Mesendoderm (in vitro differentiated cells): ENCODE results near the gene NME5.

Experiments used
- DNase-seq: peaks from one replicate; pipeline ENCODE4 v3.0.0; 2013
- H2AK5ac ChIP-seq: 2 replicates; pipeline ENCODE4 v1.6.1; 2013; ENCODE audit warnings: low read length, inconsistent platforms
- H2BK120ac ChIP-seq: 2 replicates; pipeline ENCODE4 v1.6.1; 2013; ENCODE audit warnings: low read depth, mild to moderate bottlenecking, low read length, moderate library complexity, mixed read lengths
- H2BK15ac ChIP-seq: replicated peaks from 2 replicates; pipeline ENCODE4 v1.6.1; 2013; ENCODE audit warnings: low read depth, mild to moderate bottlenecking, moderate library complexity
- H2BK5ac ChIP-seq: 2 replicates; pipeline ENCODE4 v1.6.1; 2013; ENCODE audit warnings: low read length, inconsistent platforms
- H3K18ac ChIP-seq: 2 replicates; pipeline ENCODE4 v1.6.1; 2013; ENCODE audit warnings: mild to moderate bottlenecking, low read length, mixed read lengths
- H3K23ac ChIP-seq: one replicate; pipeline ENCODE4 v1.6.1; 2013; ENCODE audit warnings: low read length
- H3K27ac ChIP-seq: 2 replicates; pipeline ENCODE4 v1.5.1; 2013; ENCODE audit warnings: low read depth, mild to moderate bottlenecking, inconsistent platforms, low read length, moderate library complexity
- H3K27me3 ChIP-seq: 2 replicates; pipeline ENCODE4 v1.6.1; 2013; ENCODE audit warnings: low read length, control low read depth, mild to moderate bottlenecking, inconsistent platforms; ENCODE audit not compliant: insufficient read depth, poor library complexity
- H3K36me3 ChIP-seq: 2 replicates; pipeline ENCODE4 v1.6.1; 2013; ENCODE audit warnings: low read length, inconsistent platforms; ENCODE audit not compliant: control insufficient read depth, insufficient read depth
- H3K4ac ChIP-seq: one replicate; pipeline ENCODE4 v1.6.1; 2013; ENCODE audit warnings: low read depth, mild to moderate bottlenecking, low read length, moderate library complexity
- H3K4me1 ChIP-seq: 2 replicates; pipeline ENCODE4 v1.6.1; 2013; ENCODE audit warnings: low read depth, low read length, inconsistent platforms; ENCODE audit not compliant: control insufficient read depth
- H3K4me2 ChIP-seq: 2 replicates; pipeline ENCODE4 v1.6.1; 2013; ENCODE audit warnings: low read length
- H3K4me3 ChIP-seq: 2 replicates; pipeline ENCODE4 v1.5.1; 2013; ENCODE audit warnings: mild to moderate bottlenecking, low read length
- H3K56ac ChIP-seq: one replicate; pipeline ENCODE4 v1.6.1; 2013; ENCODE audit warnings: low read length
- H3K79me1 ChIP-seq: 2 replicates; pipeline ENCODE4 v1.6.1; 2013; ENCODE audit warnings: low read length, inconsistent platforms
- H3K79me2 ChIP-seq: 2 replicates; pipeline ENCODE4 v1.6.1; 2013; ENCODE audit warnings: mild to moderate bottlenecking, low read length; ENCODE audit not compliant: control insufficient read depth, insufficient read depth
- H3K9ac ChIP-seq: 2 replicates; pipeline ENCODE4 v1.6.1; 2013; ENCODE audit warnings: low read length, inconsistent platforms
- H4K5ac ChIP-seq: one replicate; pipeline ENCODE4 v1.6.1; 2013; ENCODE audit warnings: low read length
- H4K8ac ChIP-seq: one replicate; pipeline ENCODE4 v1.6.1; 2013; ENCODE audit warnings: low read depth, mild to moderate bottlenecking, control low read depth, low read length, moderate library complexity
- WGBS: extraction: QIAGEN DNeasy Blood & Tissue Kit; methylation state at CpG from one replicate; pipeline ENCODE4 v1.1.7; 2013; ENCODE audit warnings: low lambda C conversion rate, missing lambda C conversion rate; ENCODE audit not compliant: insufficient coverage; ENCODE audit errors: extremely low coverage; 5-methylcytosine and 5-hydroxymethylcytosine counted together

The NME5 gene

GRCh38 chr5:138102454-138103318, 36.5 kb downstream of the NME5 start:
- Histone ChIP-seq H3K36me3 (no peaks in the 10 kb centered on the region), H3K4ac (no peak overlapping the region), H3K4me3 (no peak overlapping the region), H3K4me2 (no peak overlapping the region), H3K27ac (no peak overlapping the region), H3K4me1 (peaks cover 6% of the 10 kb centered on the region), H2BK120ac (no peak overlapping the region), H3K23ac (no peak overlapping the region), H4K8ac (no peak overlapping the region), H3K18ac (no peak overlapping the region), H2AK5ac (peak overlapping the region; percentile 25), H3K27me3 (no peaks in the 10 kb centered on the region), H3K56ac (no peak overlapping the region), H3K9ac (no peak overlapping the region), H2BK15ac (no peak overlapping the region), H2BK5ac (no peak overlapping the region), H4K5ac (no peak overlapping the region), H3K79me1 (no peaks in the 10 kb centered on the region), H3K79me2 (no peaks in the 10 kb centered on the region)
- WGBS = no CpG with 5 or more reads among the region's 7 CpGs
- no peak for DNase-seq

- no peak overlapping the region for H4K5ac ChIP-seq
- H2AK5ac ChIP-seq = no peak overlapping the region
- no peaks in the 10 kb centered on the region for H3K79me2 ChIP-seq
- H3K56ac ChIP-seq = no peak overlapping the region
- peaks cover 9% of the 10 kb centered on the region for H3K4me1 ChIP-seq
- H2BK120ac ChIP-seq = no peak overlapping the region
- no peak overlapping the region for H3K4ac ChIP-seq
- no peak overlapping the region for H4K8ac ChIP-seq
- no peak for DNase-seq
- no peak overlapping the region for H3K9ac ChIP-seq
- no peaks in the 10 kb centered on the region for H3K36me3 ChIP-seq
- H3K27me3 ChIP-seq = no peaks in the 10 kb centered on the region
- H3K18ac ChIP-seq = no peak overlapping the region
- no CpG with 5 or more reads among the region's 11 CpGs for WGBS
- H3K4me2 ChIP-seq = no peak overlapping the region
- H3K23ac ChIP-seq = no peak overlapping the region
- no peak overlapping the region for H3K27ac ChIP-seq
- H3K79me1 ChIP-seq = no peaks in the 10 kb centered on the region
- H3K4me3 ChIP-seq = no peak overlapping the region
- H2BK15ac ChIP-seq = no peak overlapping the region
- no peak overlapping the region for H2BK5ac ChIP-seq
Observed at GRCh38 chr5:138096997-138097828, 42.0 kb downstream of the NME5 start.

GRCh38 chr5:138096363-138096762, 42.9 kb downstream of the NME5 start:
- Histone ChIP-seq H3K4me3 (no peak overlapping the region), H3K79me2 (no peaks in the 10 kb centered on the region), H3K4ac (no peak overlapping the region)

GRCh38 chr5:138095100-138095907, 43.9 kb downstream of the NME5 start:
- no CpG with 5 or more reads among the region's 4 CpGs for WGBS
- no peaks in the 10 kb centered on the region for H3K27me3 ChIP-seq

More at GRCh38 chr5:138096363-138096762, 42.9 kb downstream of the NME5 start:
- H3K4me2 ChIP-seq = no peak overlapping the region
- no peaks in the 10 kb centered on the region for H3K36me3 ChIP-seq
- WGBS = no CpG with 5 or more reads among the region's 2 CpGs
- no peak overlapping the region for H3K23ac ChIP-seq
- no peak overlapping the region for H4K5ac ChIP-seq
- H3K4me1 ChIP-seq = peaks cover 11% of the 10 kb centered on the region
- no peak overlapping the region for H3K56ac ChIP-seq
- H3K79me1 ChIP-seq = no peaks in the 10 kb centered on the region
- no peak overlapping the region for H2BK120ac ChIP-seq
- H3K27me3 ChIP-seq = no peaks in the 10 kb centered on the region
- no peak overlapping the region for H4K8ac ChIP-seq
- H3K27ac ChIP-seq = no peak overlapping the region
- no peak overlapping the region for H2BK15ac ChIP-seq
- H3K9ac ChIP-seq = no peak overlapping the region
- H2AK5ac ChIP-seq = no peak overlapping the region
- no peak overlapping the region for H3K18ac ChIP-seq
- DNase-seq = no peak
- H2BK5ac ChIP-seq = no peak overlapping the region

GRCh38 chr5:138093036-138093435, 46.2 kb downstream of the NME5 start:
- H4K5ac ChIP-seq = no peak overlapping the region
- no peaks in the 10 kb centered on the region for H3K36me3 ChIP-seq
- peaks cover 11% of the 10 kb centered on the region for H3K4me1 ChIP-seq
- no peak overlapping the region for H3K23ac ChIP-seq
- no peak overlapping the region for H4K8ac ChIP-seq
- no peak overlapping the region for H3K9ac ChIP-seq
- no peak overlapping the region for H3K56ac ChIP-seq
- no peak overlapping the region for H3K4me2 ChIP-seq
- DNase-seq = no peak
- no peak overlapping the region for H3K4ac ChIP-seq
- H2BK5ac ChIP-seq = no peak overlapping the region
- WGBS = no CpG with 5 or more reads among the region's 1 CpG
- no peak overlapping the region for H3K27ac ChIP-seq
- no peak overlapping the region for H3K4me3 ChIP-seq
- no peak overlapping the region for H2AK5ac ChIP-seq
- H2BK120ac ChIP-seq = no peak overlapping the region
- H3K18ac ChIP-seq = no peak overlapping the region
- no peaks in the 10 kb centered on the region for H3K79me1 ChIP-seq
- H3K27me3 ChIP-seq = no peaks in the 10 kb centered on the region
- H3K79me2 ChIP-seq = no peaks in the 10 kb centered on the region
- H2BK15ac ChIP-seq = no peak overlapping the region

More at GRCh38 chr5:138095100-138095907, 43.9 kb downstream of the NME5 start:
- Histone ChIP-seq H3K9ac (no peak overlapping the region), H3K4me3 (no peak overlapping the region), H3K36me3 (no peaks in the 10 kb centered on the region), H3K4me2 (no peak overlapping the region), H3K79me2 (no peaks in the 10 kb centered on the region), H3K23ac (no peak overlapping the region), H2BK15ac (no peak overlapping the region), H3K4me1 (peaks cover 11% of the 10 kb centered on the region), H3K4ac (no peak overlapping the region), H3K56ac (peak overlapping the region; percentile 2), H4K5ac (no peak overlapping the region), H2BK5ac (no peak overlapping the region), H3K18ac (no peak overlapping the region), H3K79me1 (no peaks in the 10 kb centered on the region), H3K27ac (no peak overlapping the region), H2AK5ac (no peak overlapping the region), H2BK120ac (no peak overlapping the region), H4K8ac (no peak overlapping the region)
- no peak for DNase-seq
